ENCODE data around the gene TSPAN18.

TSPAN18 gene

GRCh38 chr11:44799012-44799411, 72.2 kb downstream of the TSPAN18 start:
- no peak for DNase-seq

- no peak for DNase-seq
These were observed 75.6 kb downstream of the TSPAN18 start for GRCh38 chr11:44802347-44802746.

GRCh38 chr11:44803009-44803408, 76.2 kb downstream of the TSPAN18 start:
- no peak for DNase-seq

- no peak for DNase-seq
These were observed 78.0 kb downstream of the TSPAN18 start for GRCh38 chr11:44804449-44805437.

GRCh38 chr11:44805596-44805995, 78.8 kb downstream of the TSPAN18 start:
- no peak for DNase-seq

GRCh38 chr11:44808053-44808753, 81.4 kb downstream of the TSPAN18 start:
- DNase-seq = no peak

GRCh38 chr11:44809283-44809682, 82.5 kb downstream of the TSPAN18 start:
- DNase-seq = no peak

GRCh38 chr11:44811841-44812448, 85.2 kb downstream of the TSPAN18 start:
- no peak for DNase-seq

GRCh38 chr11:44812971-44813370, 86.2 kb downstream of the TSPAN18 start:
- no peak for DNase-seq

- no peak for DNase-seq
These were observed 86.6 kb downstream of the TSPAN18 start for GRCh38 chr11:44813401-44813800.

- DNase-seq = no peak
These were observed 88.3 kb downstream of the TSPAN18 start for GRCh38 chr11:44814881-44815592.

- DNase-seq = no peak
These were observed 89.2 kb downstream of the TSPAN18 start for GRCh38 chr11:44815917-44816456.

- no peak for DNase-seq
These were observed 90.0 kb downstream of the TSPAN18 start for GRCh38 chr11:44816761-44817160.

GRCh38 chr11:44817207-44817949, 90.6 kb downstream of the TSPAN18 start:
- DNase-seq = no peak

- no peak for DNase-seq
These were observed 91.3 kb downstream of the TSPAN18 start for GRCh38 chr11:44818110-44818509.

GRCh38 chr11:44819346-44819745, 92.6 kb downstream of the TSPAN18 start:
- no peak for DNase-seq

GRCh38 chr11:44822369-44822768, 95.6 kb downstream of the TSPAN18 start:
- DNase-seq = no peak

GRCh38 chr11:44823006-44823405, 96.2 kb downstream of the TSPAN18 start:
- DNase-seq = no peak

GRCh38 chr11:44823868-44824267, 97.1 kb downstream of the TSPAN18 start:
- no peak for DNase-seq

GRCh38 chr11:44824300-44824704, 97.5 kb downstream of the TSPAN18 start:
- no peak for DNase-seq

GRCh38 chr11:44825058-44825785, 98.5 kb downstream of the TSPAN18 start:
- DNase-seq = no peak

Measured in T-helper 1 cell (primary cell).